NB4 (cell line): ENCODE data around the gene PARM1.

Experiments
- CTCF ChIP-seq: IDR thresholded peaks from one replicate; pipeline ENCODE4 v1.5.1; 2012; ENCODE audit warnings: low read depth, low read length
- POLR2A ChIP-seq: IDR thresholded peaks from 2 replicates; pipeline ENCODE4 v1.6.1; 2011; ENCODE audit warnings: mild to moderate bottlenecking; ENCODE audit not compliant: insufficient read length; ENCODE audit errors: extremely low read depth

- TF ChIP-seq CTCF, result no peak
- TF ChIP-seq POLR2A, result no peak
Measured at GRCh38 chr4:75056277-75056676, 123.4 kb downstream of the PARM1 start.
